Skeletal muscle cell (primary cell): ENCODE results near the gene NBPF9.
"Not testable (repeated sequence)": the region's sequence is repeated elsewhere in the genome, so short reads cannot be mapped to it uniquely, and the experiment has no call there.

Experiments
- DNase-seq: peaks from one replicate; pipeline ENCODE4 v3.0.0-alpha.2; 2010; ENCODE audit warnings: low read depth
- H3K4me3 ChIP-seq: 2 replicates; pipeline ENCODE4 v1.5.1; 2011; ENCODE audit warnings: low read depth, mild to moderate bottlenecking, control low read depth, low read length, moderate library complexity

NBPF9 gene

DNA sequence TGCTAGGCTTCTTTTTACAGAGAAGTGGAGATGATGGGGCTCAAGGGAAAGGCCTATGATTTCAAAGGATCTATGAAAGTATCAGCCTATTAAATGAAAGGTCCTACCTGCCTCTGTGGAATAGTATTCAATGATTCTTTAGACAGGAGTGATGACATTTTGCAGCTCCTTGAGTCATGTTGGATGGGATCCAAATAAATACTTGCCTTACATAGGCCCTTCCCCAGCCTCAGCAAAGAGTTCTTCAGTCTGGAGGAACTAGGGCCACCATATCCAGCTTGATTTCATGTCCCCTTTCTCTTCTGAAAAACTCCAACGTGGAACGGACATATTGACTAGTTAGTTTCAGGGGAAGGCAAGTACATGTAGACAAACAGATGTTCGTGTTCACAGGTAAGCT is 87.8 kb downstream of the NBPF9 start:
- DNase-seq, H3K4me3 ChIP-seq: not testable (repeated sequence)

DNA sequence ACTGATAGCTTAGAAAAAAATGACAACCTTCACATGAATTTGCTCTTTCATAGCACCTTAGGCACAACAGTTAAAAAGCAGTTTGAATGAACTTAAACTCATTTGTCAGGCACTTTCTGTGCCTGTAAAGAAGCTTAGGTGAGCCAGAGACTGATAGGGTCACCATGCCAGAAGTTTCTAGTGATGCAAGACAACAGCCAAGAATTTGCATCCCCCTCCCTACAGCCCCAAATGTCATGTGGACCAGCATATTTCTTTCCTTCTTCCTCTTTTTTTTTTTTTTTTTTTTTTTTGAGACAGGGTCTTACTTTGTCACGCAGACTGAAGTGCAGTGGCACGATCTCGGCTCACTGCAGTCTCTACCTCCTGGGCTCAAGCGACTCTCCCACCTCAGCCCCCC is 89.8 kb downstream of the NBPF9 start:
- not testable (repeated sequence) for DNase-seq, H3K4me3 ChIP-seq

DNA sequence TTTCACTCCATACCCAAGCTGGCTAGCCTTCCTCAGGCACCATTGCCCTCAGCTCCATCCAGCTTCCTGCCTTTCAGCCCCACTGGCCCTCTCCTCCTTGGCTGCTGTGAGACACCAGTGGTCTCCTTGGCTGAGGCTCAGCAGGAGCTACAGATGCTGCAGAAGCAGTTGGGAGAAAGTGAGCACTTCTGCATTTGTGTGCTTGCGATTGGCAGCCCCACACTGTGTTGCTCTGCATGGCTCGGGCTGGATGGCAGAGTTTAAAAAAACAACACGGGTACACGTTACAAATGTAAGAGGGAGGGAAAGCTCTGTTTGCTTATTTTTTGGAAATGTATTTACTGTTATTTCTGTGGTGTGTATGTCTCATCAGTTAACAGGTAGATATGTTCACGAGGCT is 90.8 kb downstream of the NBPF9 start:
- DNase-seq, result not testable (repeated sequence)

DNA sequence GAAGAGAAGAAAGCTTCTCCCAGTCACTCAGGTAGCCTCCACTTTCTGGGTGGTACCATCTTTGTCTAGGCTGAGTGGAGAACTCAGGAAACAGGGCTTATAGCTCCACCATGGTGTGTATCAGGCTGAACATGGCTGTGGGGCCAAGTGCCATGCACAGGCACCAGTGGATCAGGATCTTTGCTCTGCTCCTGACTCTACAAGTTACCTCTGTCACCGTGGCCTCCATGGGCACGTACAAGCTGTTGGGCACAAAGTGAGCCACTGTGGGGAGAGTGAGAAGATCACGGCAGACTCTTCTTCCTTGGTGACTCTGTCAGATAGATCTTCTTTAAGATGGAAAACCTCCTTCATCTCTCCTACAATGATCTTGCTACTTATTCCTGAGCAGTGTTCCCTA is 93.6 kb downstream of the NBPF9 start:
- DNase-seq, result not testable (repeated sequence)

More for the DNA sequence above, 90.8 kb downstream of the NBPF9 start:
- H3K4me3 ChIP-seq, result not testable (repeated sequence)

DNA sequence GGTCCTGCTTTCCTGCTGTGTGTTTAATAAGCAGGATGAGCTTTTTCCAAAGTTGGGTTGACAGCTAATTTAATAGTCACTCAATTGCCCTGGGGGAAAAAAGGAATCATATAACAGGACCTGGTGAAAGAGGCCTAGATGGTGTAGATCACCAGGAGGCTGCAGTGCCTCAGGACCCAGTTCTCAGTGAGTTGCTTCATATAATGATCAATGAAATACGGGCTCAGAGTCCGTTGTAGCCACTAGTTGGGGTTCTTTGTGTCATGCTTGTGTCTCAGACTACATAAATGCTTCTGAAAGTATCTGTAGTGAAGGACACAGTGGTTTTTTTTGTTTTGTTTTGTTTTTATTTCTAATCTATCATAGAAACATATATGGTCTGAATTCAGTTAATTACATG is 94.6 kb downstream of the NBPF9 start:
- H3K4me3 ChIP-seq, result not testable (repeated sequence)

More for the DNA sequence above, 93.6 kb downstream of the NBPF9 start:
- H3K4me3 ChIP-seq, result not testable (repeated sequence)

DNA sequence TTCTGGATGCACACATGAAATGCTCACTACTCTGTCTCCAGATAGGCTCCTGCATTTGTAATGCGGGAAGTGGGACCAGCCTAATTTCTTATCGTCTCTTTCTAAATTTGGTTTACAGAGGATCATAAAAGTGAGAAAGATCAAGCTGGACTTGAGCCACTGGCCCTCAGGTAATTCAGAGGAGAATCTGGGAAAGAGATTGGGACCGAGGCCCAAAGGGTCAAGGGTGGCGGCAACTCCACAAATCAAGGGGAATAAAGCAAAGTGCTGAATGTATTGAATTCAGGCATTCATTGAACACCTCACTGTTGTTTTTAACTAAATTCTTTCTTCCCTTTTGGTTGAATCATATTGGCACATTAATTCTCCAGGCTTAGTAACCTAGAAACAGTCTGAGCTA is 95.0 kb downstream of the NBPF9 start:
- not testable (repeated sequence) for H3K4me3 ChIP-seq, DNase-seq

More for the DNA sequence above, 94.6 kb downstream of the NBPF9 start:
- DNase-seq, result not testable (repeated sequence)
